Stimulated activated CD8-positive, alpha-beta memory T cell treated with anti-CD3 and anti-CD28 coated beads, Interleukin-4, amount 100 ng/mL, for 1 hour (primary cell): ENCODE measurements around the gene DUOX1.

Experiments used
- DNase-seq, 2 donors: peaks; one replicate each; pipeline ENCODE4 v3.0.0-alpha.2; 2020; ENCODE audit warnings: low read depth in 2 of 2, low spot score in 1 of 2

The DUOX1 gene

GRCh38 chr15:45166834-45167630 is 37.2 kb downstream of the DUOX1 start:
- peak; percentile 45 to 66 for DNase-seq

- no peak for DNase-seq
Measured at GRCh38 chr15:45167631-45168205, 37.9 kb downstream of the DUOX1 start.

GRCh38 chr15:45168286-45168685 is 38.5 kb downstream of the DUOX1 start:
- DNase-seq, result no peak

GRCh38 chr15:45168751-45169551 is 39.2 kb downstream of the DUOX1 start:
- no peak for DNase-seq

- DNase-seq, result no peak
Measured at GRCh38 chr15:45169608-45170480, 40.0 kb downstream of the DUOX1 start.

GRCh38 chr15:45171912-45172311 is 42.1 kb downstream of the DUOX1 start:
- DNase-seq, result no peak

GRCh38 chr15:45174069-45174468 is 44.3 kb downstream of the DUOX1 start:
- no peak for DNase-seq

GRCh38 chr15:45174577-45174976 is 44.8 kb downstream of the DUOX1 start:
- no peak for DNase-seq

GRCh38 chr15:45177285-45177684 is 47.5 kb downstream of the DUOX1 start:
- DNase-seq, result no peak

GRCh38 chr15:45179221-45179985 is 49.6 kb downstream of the DUOX1 start:
- DNase-seq, result peak in 1 of 2 donors; percentile 35

GRCh38 chr15:45180201-45180600 is 50.4 kb downstream of the DUOX1 start:
- no peak for DNase-seq

GRCh38 chr15:45180648-45181436 is 51.0 kb downstream of the DUOX1 start:
- DNase-seq, result no peak

GRCh38 chr15:45181491-45182285 is 51.9 kb downstream of the DUOX1 start:
- DNase-seq, result no peak

- DNase-seq, result no peak
Measured at GRCh38 chr15:45182996-45183395, 53.2 kb downstream of the DUOX1 start.

GRCh38 chr15:45183511-45183910 is 53.7 kb downstream of the DUOX1 start:
- no peak for DNase-seq

GRCh38 chr15:45184562-45185041 is 54.8 kb downstream of the DUOX1 start:
- no peak for DNase-seq

GRCh38 chr15:45185069-45185779 is 55.4 kb downstream of the DUOX1 start:
- no peak for DNase-seq
